Neural progenitor cell (in vitro differentiated cells): ENCODE data around the gene FNTB. TPM values are rescaled to one million over a fixed set of nuclear protein-coding genes. Genes with fewer than 3 reads are reported as not detected.

Experiments
- DNase-seq: peaks from one replicate; pipeline ENCODE4 v3.0.0-alpha.2; 2016; ENCODE audit warnings: low spot score
- H2AFZ ChIP-seq: fragments of 200-600 bp; sonication (generic); replicated peaks from 2 replicates; pipeline ENCODE4 v1.6.1; 2016; ENCODE audit warnings: antibody characterized with exemption
- H3F3A ChIP-seq: fragments of 200-600 bp; sonication (generic); 2 replicates; pipeline ENCODE4 v1.6.1; 2016; ENCODE audit warnings: antibody characterized with exemption, low read depth
- H3K27ac ChIP-seq: fragments of 200-600 bp; sonication (generic); 2 replicates; pipeline ENCODE4 v1.5.1; 2016; ENCODE audit warnings: mild to moderate bottlenecking
- H3K27me3 ChIP-seq: fragments of 200-600 bp; sonication (generic); 2 replicates; pipeline ENCODE4 v1.6.1; 2016; ENCODE audit warnings: mild to moderate bottlenecking, moderate library complexity
- H3K36me3 ChIP-seq: fragments of 200-600 bp; sonication (generic); 2 replicates; pipeline ENCODE4 v1.5.1; 2016
- H3K4me1 ChIP-seq: fragments of 200-600 bp; sonication (generic); 2 replicates; pipeline ENCODE4 v1.6.1; 2016; ENCODE audit warnings: mixed run types
- H3K4me2 ChIP-seq: fragments of 200-600 bp; sonication (generic); 2 replicates; pipeline ENCODE4 v1.6.1; 2016
- H3K4me3 ChIP-seq: fragments of 200-600 bp; sonication (generic); 2 replicates; pipeline ENCODE4 v1.5.1; 2016
- H3K79me2 ChIP-seq: fragments of 200-600 bp; sonication (generic); 2 replicates; pipeline ENCODE4 v1.6.1; 2016; ENCODE audit warnings: low read depth
- H3K9ac ChIP-seq: fragments of 200-600 bp; sonication (generic); 2 replicates; pipeline ENCODE4 v1.6.1; 2016
- H3K9me3 ChIP-seq: fragments of 200-600 bp; sonication (generic); 2 replicates; pipeline ENCODE4 v1.5.1; 2016; ENCODE audit warnings: low read depth
- H4K20me1 ChIP-seq: fragments of 200-600 bp; sonication (generic); 2 replicates; pipeline ENCODE4 v1.6.1; 2016; ENCODE audit warnings: low read depth
- H3K27ac Mint-ChIP-seq: 3 replicates; pipeline ENCODE4 v1.8.0; 2021; ENCODE audit warnings: mixed read lengths
- H3K27me3 Mint-ChIP-seq: 2 replicates; pipeline ENCODE4 v1.8.0; 2022; ENCODE audit warnings: low read depth, mild to moderate bottlenecking, inconsistent platforms, moderate library complexity, mixed read lengths; ENCODE audit not compliant: insufficient read depth
- H3K36me3 Mint-ChIP-seq: 3 replicates; pipeline ENCODE4 v1.8.0; 2021; ENCODE audit warnings: mixed read lengths
- H3K4me1 Mint-ChIP-seq: 3 replicates; pipeline ENCODE4 v1.8.0; 2021; ENCODE audit warnings: mixed read lengths
- H3K4me3 Mint-ChIP-seq: 3 replicates; pipeline ENCODE4 v1.8.0; 2021; ENCODE audit warnings: mild to moderate bottlenecking, moderate library complexity, mixed read lengths
- H3K9me3 Mint-ChIP-seq: 3 replicates; pipeline ENCODE4 v1.8.0; 2020; ENCODE audit warnings: mixed read lengths
- EZH2 ChIP-seq: fragments of 200-600 bp; sonication (generic); IDR thresholded peaks from 2 replicates; pipeline ENCODE4 v1.6.1; 2017; ENCODE audit warnings: antibody characterized with exemption, mild to moderate bottlenecking, moderate library complexity
- EZH2phosphoT487 ChIP-seq: fragments of 200-600 bp; sonication (generic); IDR thresholded peaks from 2 replicates; pipeline ENCODE4 v1.6.1; 2017; ENCODE audit warnings: antibody characterized with exemption
- total RNA-seq: library from RNA; depleted of rRNA; stranded (reverse); fragments of >200 nt; gene quantifications from 2 replicates; pipeline ENCODE4 v1.2.3, GENCODE V29; 2015; ENCODE audit warnings: low replicate concordance
- TF ChIP-seq, protein P1 (sequence below): fragments of 200-600 bp; sonication (generic); IDR thresholded peaks from 2 replicates; pipeline ENCODE4 v1.5.1; 2017; ENCODE audit warnings: antibody characterized with exemption, mild to moderate bottlenecking

The FNTB gene
- total RNA-seq, 1 donor from 2014 or later, result 8.0 TPM

DNA sequence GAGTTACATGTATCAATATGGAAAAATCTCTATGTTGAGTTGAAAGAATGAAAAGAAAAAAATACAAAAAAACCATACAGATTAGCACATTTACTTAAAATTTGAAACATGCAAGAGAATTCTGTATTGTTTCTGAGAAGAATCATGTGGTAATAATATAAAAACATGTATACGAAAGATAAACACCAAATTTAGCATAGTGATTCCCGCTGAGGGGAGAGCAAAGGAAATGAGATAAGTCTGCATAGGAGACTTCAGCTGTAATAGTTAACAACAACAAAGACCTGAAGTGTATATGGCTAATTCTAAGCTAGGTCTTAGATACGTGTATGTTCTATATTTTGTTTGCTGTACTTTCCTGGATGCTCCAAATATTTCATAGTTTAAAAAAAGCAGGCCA, 46.5 kb downstream of the FNTB start:
- Histone ChIP-seq H3K36me3 (no peaks in the 10 kb centered on the region), H3K27ac (no peak overlapping the region), H3F3A (no peaks in the 10 kb centered on the region), H2AFZ (no peak overlapping the region), H3K4me3 (no peak overlapping the region), H3K4me2 (no peak overlapping the region), H4K20me1 (no peaks in the 10 kb centered on the region), H3K9me3 (no peaks in the 10 kb centered on the region), H3K4me1 (no peaks in the 10 kb centered on the region), H3K9ac (no peak overlapping the region), H3K27me3 (no peaks in the 10 kb centered on the region), H3K79me2 (no peaks in the 10 kb centered on the region)
- Mint-ChIP-seq H3K9me3 (no peaks in the 10 kb centered on the region), H3K4me1 (peaks cover 7% of the 10 kb centered on the region), H3K27ac (no peak overlapping the region), H3K4me3 (no peak overlapping the region), H3K27me3 (peaks cover 4% of the 10 kb centered on the region), H3K36me3 (peaks cover 27% of the 10 kb centered on the region)
- TF ChIP-seq, protein P1, sequence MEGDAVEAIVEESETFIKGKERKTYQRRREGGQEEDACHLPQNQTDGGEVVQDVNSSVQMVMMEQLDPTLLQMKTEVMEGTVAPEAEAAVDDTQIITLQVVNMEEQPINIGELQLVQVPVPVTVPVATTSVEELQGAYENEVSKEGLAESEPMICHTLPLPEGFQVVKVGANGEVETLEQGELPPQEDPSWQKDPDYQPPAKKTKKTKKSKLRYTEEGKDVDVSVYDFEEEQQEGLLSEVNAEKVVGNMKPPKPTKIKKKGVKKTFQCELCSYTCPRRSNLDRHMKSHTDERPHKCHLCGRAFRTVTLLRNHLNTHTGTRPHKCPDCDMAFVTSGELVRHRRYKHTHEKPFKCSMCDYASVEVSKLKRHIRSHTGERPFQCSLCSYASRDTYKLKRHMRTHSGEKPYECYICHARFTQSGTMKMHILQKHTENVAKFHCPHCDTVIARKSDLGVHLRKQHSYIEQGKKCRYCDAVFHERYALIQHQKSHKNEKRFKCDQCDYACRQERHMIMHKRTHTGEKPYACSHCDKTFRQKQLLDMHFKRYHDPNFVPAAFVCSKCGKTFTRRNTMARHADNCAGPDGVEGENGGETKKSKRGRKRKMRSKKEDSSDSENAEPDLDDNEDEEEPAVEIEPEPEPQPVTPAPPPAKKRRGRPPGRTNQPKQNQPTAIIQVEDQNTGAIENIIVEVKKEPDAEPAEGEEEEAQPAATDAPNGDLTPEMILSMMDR, result no peak
- TF ChIP-seq EZH2phosphoT487, result no peak
- TF ChIP-seq EZH2, result no peak
- DNase-seq, result no peak

DNA sequence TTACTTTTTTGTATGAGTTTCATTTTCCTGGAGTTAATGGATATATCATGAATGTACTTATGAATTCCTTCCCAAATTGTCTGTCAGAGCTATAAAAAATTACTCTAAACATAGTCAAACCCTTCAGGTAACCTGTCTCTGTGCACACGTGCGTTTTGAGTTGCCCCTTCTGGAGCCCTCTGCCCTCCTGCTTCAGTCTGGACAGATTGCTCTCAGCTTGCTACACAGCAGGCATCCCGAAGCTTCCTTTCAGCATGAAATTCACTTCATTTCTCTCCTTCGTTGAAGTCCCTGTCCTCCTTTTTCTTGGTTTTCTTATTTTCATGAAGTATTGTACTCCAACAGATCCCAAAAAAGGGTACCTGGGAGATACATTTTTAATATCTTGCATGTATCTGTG, 47.3 kb downstream of the FNTB start:
- Mint-ChIP-seq H3K4me1 (peaks cover 7% of the 10 kb centered on the region), H3K27ac (no peak overlapping the region), H3K27me3 (peaks cover 4% of the 10 kb centered on the region), H3K36me3 (peaks cover 23% of the 10 kb centered on the region), H3K4me3 (no peak overlapping the region), H3K9me3 (no peaks in the 10 kb centered on the region)
- H3K9ac ChIP-seq, result no peak overlapping the region
- H3K36me3 ChIP-seq, result no peaks in the 10 kb centered on the region
- H3K9me3 ChIP-seq, result no peaks in the 10 kb centered on the region
- H3K4me3 ChIP-seq, result no peak overlapping the region
- H3F3A ChIP-seq, result no peaks in the 10 kb centered on the region
- H3K27me3 ChIP-seq, result no peaks in the 10 kb centered on the region
- no peak overlapping the region for H3K4me2 ChIP-seq
- no peak for TF ChIP-seq EZH2phosphoT487
- TF ChIP-seq, protein P1, result no peak
- no peak for TF ChIP-seq EZH2
- no peaks in the 10 kb centered on the region for H3K4me1 ChIP-seq
- no peaks in the 10 kb centered on the region for H3K79me2 ChIP-seq
- no peak overlapping the region for H3K27ac ChIP-seq
- DNase-seq, result no peak
- H2AFZ ChIP-seq, result no peak overlapping the region
- no peaks in the 10 kb centered on the region for H4K20me1 ChIP-seq

DNA sequence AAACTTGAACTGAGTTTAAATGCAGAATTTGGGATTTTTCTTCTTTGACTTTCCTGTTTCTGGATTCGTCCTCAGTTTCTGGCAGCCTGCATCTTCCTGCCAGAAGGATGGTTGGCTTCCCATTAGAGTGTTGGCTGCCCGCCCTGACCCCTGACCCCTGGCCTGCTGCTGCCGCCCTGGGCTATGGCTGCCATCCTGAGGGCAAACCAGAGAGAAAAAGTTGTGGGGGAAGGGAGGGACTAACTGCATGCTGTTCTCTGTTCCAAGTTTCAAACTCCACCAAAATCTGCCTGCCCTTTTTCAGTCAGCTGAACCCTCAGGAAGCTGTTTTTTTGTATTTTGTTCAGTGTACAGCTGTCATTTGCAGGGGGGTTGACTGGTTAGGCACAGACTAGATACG, 48.4 kb downstream of the FNTB start:
- Mint-ChIP-seq H3K27ac (no peak overlapping the region), H3K9me3 (no peaks in the 10 kb centered on the region)
- H3K9ac ChIP-seq, result no peak overlapping the region

More for the DNA sequence above, 48.4 kb downstream of the FNTB start:
- no peak overlapping the region for H3K4me3 ChIP-seq
- no peaks in the 10 kb centered on the region for H3K36me3 ChIP-seq
- peaks cover 7% of the 10 kb centered on the region for H3K4me1 Mint-ChIP-seq
- no peaks in the 10 kb centered on the region for H4K20me1 ChIP-seq
- no peaks in the 10 kb centered on the region for H3K9me3 ChIP-seq
- no peak for DNase-seq
- peaks cover 4% of the 10 kb centered on the region for H3K27me3 Mint-ChIP-seq
- no peaks in the 10 kb centered on the region for H3K27me3 ChIP-seq
- H3F3A ChIP-seq, result no peaks in the 10 kb centered on the region
- peaks cover 15% of the 10 kb centered on the region for H3K36me3 Mint-ChIP-seq
- H3K4me1 ChIP-seq, result no peaks in the 10 kb centered on the region
- TF ChIP-seq EZH2 (no peak), EZH2phosphoT487 (no peak)
- TF ChIP-seq, protein P1, result no peak
- H3K4me2 ChIP-seq, result no peak overlapping the region
- H3K79me2 ChIP-seq, result no peaks in the 10 kb centered on the region
- no peak overlapping the region for H2AFZ ChIP-seq
- no peak overlapping the region for H3K27ac ChIP-seq
- no peak overlapping the region for H3K4me3 Mint-ChIP-seq
